Activated CD4-positive, alpha-beta T cell treated with anti-CD3 and anti-CD28 coated beads, Interleukin-2, amount 50 U/mL, for 24 hours (primary cell): ENCODE data around the gene KLK11.

Source experiments
- DNase-seq, 2 donors: peaks; one replicate each; pipeline ENCODE4 v3.0.0-alpha.2; 2020; ENCODE audit warnings: low read depth in 1 of 2, low spot score in 1 of 2

Gene KLK11

GRCh38 chr19:51026554-51026831 lies at the start of gene KLK11:
Gene KLK11, minus strand, starts transcription at chr19:51026616. Its CDS starts 985 bp downstream, at chr19:51025631.
- no peak for DNase-seq

GRCh38 chr19:51075998-51076397 lies 49.6 kb upstream of the KLK11 start:
- DNase-seq: no peak

- DNase-seq: no peak
Observed at GRCh38 chr19:51071095-51071405, 44.6 kb upstream of the KLK11 start.

- no peak for DNase-seq
Observed at GRCh38 chr19:51070334-51071094, 44.1 kb upstream of the KLK11 start.

GRCh38 chr19:51066393-51067186 lies 40.2 kb upstream of the KLK11 start:
- DNase-seq: no peak

GRCh38 chr19:51065221-51065960 lies 39.0 kb upstream of the KLK11 start:
- no peak for DNase-seq

GRCh38 chr19:51064534-51065220 lies 38.3 kb upstream of the KLK11 start, which contains the start of gene KLK13:
Gene KLK13, minus strand, starts transcription at chr19:51065092. Its CDS starts 25 bp downstream, at chr19:51065067.
- no peak for DNase-seq

- DNase-seq: no peak
Observed at GRCh38 chr19:51063664-51064063, 37.2 kb upstream of the KLK11 start.

- no peak for DNase-seq
Observed at GRCh38 chr19:51060973-51061372, 34.6 kb upstream of the KLK11 start.

GRCh38 chr19:51060336-51060735 lies 33.9 kb upstream of the KLK11 start:
- DNase-seq: no peak

- DNase-seq: no peak
Observed at GRCh38 chr19:51059715-51060114, 33.3 kb upstream of the KLK11 start.

GRCh38 chr19:51055866-51056265 lies 29.4 kb upstream of the KLK11 start:
- DNase-seq: no peak

- no peak for DNase-seq
Observed at GRCh38 chr19:51047031-51047335, 20.6 kb upstream of the KLK11 start.

- no peak for DNase-seq
Observed at GRCh38 chr19:51044327-51044726, 17.9 kb upstream of the KLK11 start.

GRCh38 chr19:51043497-51043896 lies 17.1 kb upstream of the KLK11 start:
- DNase-seq: no peak

- no peak for DNase-seq
Observed at GRCh38 chr19:51040151-51040550, 13.7 kb upstream of the KLK11 start.

- no peak for DNase-seq
Observed at GRCh38 chr19:51036519-51036918, 10.1 kb upstream of the KLK11 start.

GRCh38 chr19:51034704-51035103 lies 8.3 kb upstream of the KLK11 start, which contains the start of gene KLK12:
Gene KLK12, minus strand, starts transcription at chr19:51035002. Its CDS starts 381 bp downstream, at chr19:51034621.
- DNase-seq: no peak

- DNase-seq: no peak
Observed at GRCh38 chr19:51031880-51032225, 5.4 kb upstream of the KLK11 start.

- no peak for DNase-seq
Observed at GRCh38 chr19:51031220-51031879, 4.9 kb upstream of the KLK11 start.

- no peak for DNase-seq
Observed at GRCh38 chr19:51030631-51031030, 4.2 kb upstream of the KLK11 start.
